Raji (cell line): Measurements from ENCODE around the gene CDK6.

Source experiments
- POLR2A ChIP-seq: IDR thresholded peaks from 2 replicates; pipeline ENCODE4 v1.6.1; 2011; ENCODE audit warnings: low read depth, low read length, control low read depth; ENCODE audit not compliant: insufficient read depth

Gene CDK6

GRCh38 chr7:92767437-92767836 is 68.9 kb downstream of the CDK6 start:
- TF ChIP-seq POLR2A = no peak

DNA sequence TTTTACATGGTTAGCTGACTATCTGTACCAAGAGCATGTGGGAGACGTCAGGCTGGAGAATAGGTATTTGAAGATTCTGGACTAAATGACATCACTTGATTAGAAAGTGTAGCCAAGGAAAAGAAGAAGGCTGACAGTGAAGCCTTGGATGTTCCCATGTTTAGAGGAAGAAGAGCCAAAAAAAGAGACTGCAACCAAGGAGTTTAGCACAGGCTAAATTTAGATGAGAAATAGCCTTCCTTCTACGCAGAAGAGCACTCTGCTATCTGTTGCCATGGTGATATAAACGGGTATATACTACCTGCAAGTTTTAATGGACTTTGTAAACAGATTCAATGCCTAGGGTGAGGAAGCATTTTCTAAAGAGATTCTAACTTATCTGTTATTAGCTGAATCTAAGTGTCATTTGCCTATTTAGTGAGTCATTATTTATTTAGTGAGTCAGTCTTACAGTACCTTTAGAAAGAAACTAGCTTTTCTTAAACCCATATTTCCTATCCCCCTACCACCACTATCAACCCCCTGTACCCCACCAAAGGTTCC is 69.8 kb downstream of the CDK6 start:
- TF ChIP-seq POLR2A = no peak

GRCh38 chr7:92765725-92766124 is 70.6 kb downstream of the CDK6 start:
- TF ChIP-seq POLR2A = no peak

DNA sequence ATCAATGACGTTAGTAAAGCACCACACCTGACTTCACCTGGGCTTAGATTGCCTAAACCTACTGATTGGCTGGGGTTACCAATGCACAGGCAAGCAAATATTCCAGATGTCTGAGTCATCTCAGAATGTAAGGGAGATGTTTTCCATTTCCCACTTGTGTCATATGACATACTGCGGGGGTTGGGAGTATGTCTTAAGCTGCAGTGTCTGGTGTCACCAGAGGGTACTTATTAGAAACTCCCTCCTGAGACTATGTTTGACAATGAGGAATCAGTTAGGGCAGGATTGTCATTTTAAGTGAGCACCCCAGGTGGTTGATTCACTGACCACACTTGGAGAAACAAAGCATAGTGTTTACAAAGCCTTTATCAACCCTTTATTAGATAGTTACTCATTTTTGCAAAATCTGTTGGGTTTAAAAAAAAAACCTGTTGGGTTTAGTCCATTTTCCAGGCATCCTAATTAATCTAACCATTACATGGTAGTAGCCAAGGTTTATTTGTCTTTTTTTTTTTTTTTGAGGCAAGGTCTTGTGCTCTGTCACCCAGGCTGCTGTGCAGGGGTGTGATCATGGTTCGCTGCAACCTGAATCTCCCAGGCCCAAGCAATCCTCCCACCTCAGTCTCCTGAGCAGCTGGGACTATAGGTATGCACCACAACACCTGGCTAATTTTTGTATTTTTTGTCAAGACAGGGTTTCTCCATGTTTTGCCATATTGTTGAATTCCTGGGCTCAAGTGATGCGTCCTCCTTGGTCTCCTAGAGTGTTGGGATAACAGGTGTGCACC is 72.5 kb downstream of the CDK6 start:
- TF ChIP-seq POLR2A = no peak

- TF ChIP-seq POLR2A = no peak
Measured at GRCh38 chr7:92762851-92763250, 73.5 kb downstream of the CDK6 start.

DNA sequence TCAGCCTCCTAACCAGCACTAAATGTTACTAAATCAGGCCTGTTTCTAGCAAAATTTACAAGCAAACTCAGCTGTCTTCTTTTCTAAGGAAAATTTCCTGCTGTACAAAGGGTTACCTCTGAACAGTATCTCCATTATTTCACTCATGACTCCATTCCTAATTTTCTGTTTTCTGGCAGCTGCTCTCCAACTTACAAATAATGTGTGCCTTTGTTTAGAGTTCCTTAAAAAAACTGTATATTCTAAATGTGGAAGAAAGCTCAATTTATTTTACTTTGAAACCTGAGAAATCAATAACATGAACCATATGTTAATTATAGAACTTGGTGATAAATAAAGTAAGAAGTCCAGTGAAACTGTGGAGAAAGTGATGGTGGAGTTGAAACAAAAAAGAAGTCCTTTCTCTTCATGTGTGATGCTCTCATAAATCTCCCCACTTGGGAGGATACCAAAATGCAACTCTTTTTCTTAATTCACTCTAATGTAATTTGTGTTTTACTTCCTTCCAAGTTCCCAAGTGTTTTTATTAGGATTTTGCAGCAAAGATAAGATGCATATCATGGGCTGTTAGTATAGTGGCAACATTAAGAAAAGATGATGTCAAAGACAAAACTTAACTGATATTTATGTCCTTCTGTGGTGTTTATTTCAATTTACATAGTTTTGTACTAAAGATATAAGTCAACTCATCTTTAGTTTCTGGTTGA is 74.8 kb downstream of the CDK6 start:
- no peak for TF ChIP-seq POLR2A

GRCh38 chr7:92758796-92759431 is 77.5 kb downstream of the CDK6 start:
- TF ChIP-seq POLR2A = no peak

DNA sequence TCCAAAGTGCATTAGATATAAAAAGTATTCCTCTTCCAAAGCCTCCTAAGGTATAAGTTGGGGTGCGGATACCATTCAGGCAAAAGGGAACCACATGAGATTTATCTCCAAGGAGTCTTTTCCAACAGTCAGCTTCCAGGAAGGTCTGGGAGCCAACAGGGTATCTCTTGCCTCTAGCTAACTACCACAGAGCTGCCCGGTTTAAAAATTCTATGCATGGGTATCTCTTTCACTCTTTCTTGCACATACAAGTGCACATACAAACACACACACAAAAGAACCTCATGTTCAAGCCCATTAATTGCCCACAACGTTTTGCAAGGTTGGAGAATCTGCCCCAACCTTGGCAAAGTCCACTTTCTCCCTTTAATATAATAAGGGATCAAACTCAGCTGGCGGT is 80.7 kb downstream of the CDK6 start:
- no peak for TF ChIP-seq POLR2A

DNA sequence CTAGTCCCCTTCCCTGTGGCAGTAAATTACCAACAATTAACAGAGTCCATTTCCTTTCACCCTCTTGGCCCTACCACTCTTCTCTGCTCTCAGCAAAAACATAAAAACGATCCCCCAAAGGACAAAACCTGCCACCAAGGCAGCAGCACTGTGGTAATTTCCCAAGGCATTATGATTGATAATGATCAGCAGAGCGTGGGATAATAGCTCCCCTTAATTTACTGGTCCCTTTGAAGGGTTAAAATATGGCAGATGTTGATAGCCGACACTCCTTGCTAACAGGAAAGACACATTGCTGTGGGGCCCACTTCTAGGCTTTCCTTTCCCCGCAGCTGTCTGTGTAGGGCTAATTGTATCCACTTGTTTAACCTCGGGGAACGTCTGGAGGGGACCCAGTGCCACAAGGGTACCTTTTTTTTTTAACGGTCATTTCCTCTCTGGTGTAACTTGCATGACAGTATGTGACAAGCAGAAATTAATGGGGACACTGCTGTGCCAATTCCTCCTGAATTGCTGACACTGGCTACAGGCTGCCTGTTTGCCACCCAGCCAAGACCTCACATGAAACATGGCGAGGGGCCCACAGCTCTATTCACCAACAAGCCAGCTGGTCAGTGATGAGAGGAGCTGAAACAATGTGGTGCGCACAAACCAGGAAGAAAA is 81.3 kb downstream of the CDK6 start:
- no peak for TF ChIP-seq POLR2A

DNA sequence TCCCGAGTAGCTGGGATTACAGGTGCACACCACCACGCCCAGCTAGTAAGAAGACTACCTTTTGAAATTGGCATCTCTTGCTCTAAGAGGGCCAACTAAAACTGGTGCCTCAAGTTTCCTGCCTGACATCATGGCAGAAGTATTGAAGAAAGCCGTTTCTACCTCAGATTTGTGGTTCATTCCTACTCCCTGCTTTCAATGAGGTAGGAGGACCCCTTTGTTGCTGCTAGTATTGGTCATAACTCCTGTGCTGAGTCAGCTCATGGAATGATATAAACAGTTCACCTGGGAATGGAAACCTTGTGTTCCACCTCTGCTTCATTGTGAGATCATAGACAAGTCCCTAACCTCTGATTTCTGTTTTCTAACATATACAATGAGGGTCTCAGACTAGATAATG is 82.8 kb downstream of the CDK6 start:
- TF ChIP-seq POLR2A = no peak

DNA sequence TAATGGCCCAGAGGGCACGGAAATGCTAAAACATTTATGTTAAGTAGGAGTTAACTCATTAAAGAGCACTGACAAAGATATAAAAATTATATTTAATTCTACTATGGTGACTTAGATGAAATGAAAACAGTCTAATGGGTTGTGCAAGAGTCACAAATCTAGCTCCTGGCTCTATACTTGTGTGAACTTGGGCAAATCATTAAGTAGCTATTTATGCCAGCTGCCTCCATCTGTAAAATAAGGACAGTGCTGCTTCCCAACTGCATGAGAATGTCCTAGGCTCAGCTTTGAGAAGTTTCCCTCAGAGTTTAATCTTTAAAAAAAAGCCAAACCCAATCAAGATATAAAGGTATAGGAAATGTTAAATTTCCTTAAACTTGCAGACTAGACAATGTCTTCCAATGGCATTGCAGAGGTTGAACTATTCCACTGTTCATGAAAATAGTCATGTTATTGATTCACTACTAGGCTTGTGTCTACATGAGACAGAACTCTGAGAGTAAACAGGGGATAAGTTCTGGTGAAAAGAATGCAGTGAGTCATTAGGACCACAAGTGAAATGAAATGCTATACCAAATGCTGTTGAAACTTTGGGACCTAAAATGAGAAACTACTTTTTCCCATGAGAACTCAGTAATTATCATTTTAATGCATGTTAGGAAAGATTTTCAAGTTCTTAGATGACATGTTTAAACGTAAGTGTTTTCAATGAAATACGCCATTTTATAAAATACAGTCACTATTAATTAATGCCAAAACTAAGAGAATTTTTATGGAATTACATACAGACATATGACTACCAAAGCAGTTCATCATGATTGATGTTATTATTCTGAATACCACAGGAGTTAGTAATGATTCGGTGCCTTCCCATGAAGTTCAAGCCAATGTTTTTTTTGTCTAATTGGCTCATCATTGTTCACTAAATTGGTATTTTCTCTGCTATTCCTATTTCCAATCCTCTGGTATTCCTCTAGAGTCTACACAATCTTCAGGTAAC is 84.2 kb downstream of the CDK6 start:
- no peak for TF ChIP-seq POLR2A

GRCh38 chr7:92750946-92751345 is 85.4 kb downstream of the CDK6 start:
- no peak for TF ChIP-seq POLR2A

- no peak for TF ChIP-seq POLR2A
Measured at GRCh38 chr7:92750447-92750839, 85.9 kb downstream of the CDK6 start.

- TF ChIP-seq POLR2A = no peak
Measured at GRCh38 chr7:92749832-92750446, 86.4 kb downstream of the CDK6 start.
